SK-N-SH (cell line): ENCODE data around the gene SAP30L.

Experiments used
- EZH2phosphoT487 ChIP-seq: fragments of 200-600 bp; sonication (generic); IDR thresholded peaks from 2 replicates; pipeline ENCODE4 v1.6.1; 2017; ENCODE audit warnings: low read depth, mixed run types, mild to moderate bottlenecking, antibody characterized with exemption, moderate library complexity, borderline replicate concordance
- JUND ChIP-seq: IDR thresholded peaks from 2 replicates; pipeline ENCODE4 v1.4.0; 2012
- MEF2A ChIP-seq: IDR thresholded peaks from 2 replicates; pipeline ENCODE4 v1.4.0; 2012; ENCODE audit warnings: low read depth, borderline replicate concordance
- MXI1 ChIP-seq: IDR thresholded peaks from 2 replicates; pipeline ENCODE4 v1.6.1; 2012; ENCODE audit warnings: mild to moderate bottlenecking, low read depth, low read length, improper control_type of control experiment
- POLR2AphosphoS5 ChIP-seq: IDR thresholded peaks from 2 replicates; pipeline ENCODE4 v1.6.1; 2012; ENCODE audit warnings: low read depth, low read length
- TAF1 ChIP-seq: IDR thresholded peaks from 2 replicates; pipeline ENCODE4 v1.6.1; 2012; ENCODE audit warnings: low read depth, mild to moderate bottlenecking, low read length, moderate library complexity, borderline replicate concordance
- TCF12 ChIP-seq: IDR thresholded peaks from 2 replicates; pipeline ENCODE4 v1.4.0; 2012
- TF ChIP-seq, protein P1 (sequence below): fragments of 200-600 bp; sonication (generic); IDR thresholded peaks from 2 replicates; pipeline ENCODE4 v1.6.1; 2017; ENCODE audit warnings: antibody characterized with exemption, mild to moderate bottlenecking, moderate library complexity
- TF ChIP-seq, protein P2 (sequence below): fragments of 150-350 bp; IDR thresholded peaks from 2 replicates; pipeline ENCODE4 v1.6.1; 2016; ENCODE audit warnings: mild to moderate bottlenecking, low read depth, low read length
- TF ChIP-seq, protein P3 (sequence below): fragments of 150-350 bp; IDR thresholded peaks from 2 replicates; pipeline ENCODE4 v1.6.1; 2017; ENCODE audit warnings: antibody characterized with exemption, low read length, low read depth, borderline replicate concordance

DNA sequence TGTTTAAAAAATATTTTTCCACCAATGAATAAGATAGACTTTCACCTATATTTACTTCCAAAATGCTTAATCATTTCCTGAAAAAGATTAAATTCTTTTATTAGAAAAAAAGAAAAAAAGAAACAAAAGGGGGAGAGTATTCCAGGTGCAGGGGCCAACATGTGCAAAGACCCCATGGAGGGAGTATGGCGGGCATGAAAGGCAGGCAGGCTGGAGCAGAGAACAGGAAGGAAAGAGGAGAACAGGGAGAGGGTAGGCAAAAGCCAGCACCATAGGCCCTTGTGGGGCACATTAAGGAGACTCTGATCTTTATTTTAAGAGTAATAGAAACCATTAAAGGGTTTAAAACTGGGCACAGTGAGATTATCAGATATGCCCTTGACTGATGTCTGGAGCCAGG is 16.5 kb upstream of the SAP30L start:
- TF ChIP-seq, protein P1, sequence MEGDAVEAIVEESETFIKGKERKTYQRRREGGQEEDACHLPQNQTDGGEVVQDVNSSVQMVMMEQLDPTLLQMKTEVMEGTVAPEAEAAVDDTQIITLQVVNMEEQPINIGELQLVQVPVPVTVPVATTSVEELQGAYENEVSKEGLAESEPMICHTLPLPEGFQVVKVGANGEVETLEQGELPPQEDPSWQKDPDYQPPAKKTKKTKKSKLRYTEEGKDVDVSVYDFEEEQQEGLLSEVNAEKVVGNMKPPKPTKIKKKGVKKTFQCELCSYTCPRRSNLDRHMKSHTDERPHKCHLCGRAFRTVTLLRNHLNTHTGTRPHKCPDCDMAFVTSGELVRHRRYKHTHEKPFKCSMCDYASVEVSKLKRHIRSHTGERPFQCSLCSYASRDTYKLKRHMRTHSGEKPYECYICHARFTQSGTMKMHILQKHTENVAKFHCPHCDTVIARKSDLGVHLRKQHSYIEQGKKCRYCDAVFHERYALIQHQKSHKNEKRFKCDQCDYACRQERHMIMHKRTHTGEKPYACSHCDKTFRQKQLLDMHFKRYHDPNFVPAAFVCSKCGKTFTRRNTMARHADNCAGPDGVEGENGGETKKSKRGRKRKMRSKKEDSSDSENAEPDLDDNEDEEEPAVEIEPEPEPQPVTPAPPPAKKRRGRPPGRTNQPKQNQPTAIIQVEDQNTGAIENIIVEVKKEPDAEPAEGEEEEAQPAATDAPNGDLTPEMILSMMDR: no peak
- TF ChIP-seq MXI1 (no peak), TAF1 (no peak), TCF12 (no peak), EZH2phosphoT487 (no peak), JUND (no peak), POLR2AphosphoS5 (no peak), MEF2A (no peak)
- TF ChIP-seq, protein P2, sequence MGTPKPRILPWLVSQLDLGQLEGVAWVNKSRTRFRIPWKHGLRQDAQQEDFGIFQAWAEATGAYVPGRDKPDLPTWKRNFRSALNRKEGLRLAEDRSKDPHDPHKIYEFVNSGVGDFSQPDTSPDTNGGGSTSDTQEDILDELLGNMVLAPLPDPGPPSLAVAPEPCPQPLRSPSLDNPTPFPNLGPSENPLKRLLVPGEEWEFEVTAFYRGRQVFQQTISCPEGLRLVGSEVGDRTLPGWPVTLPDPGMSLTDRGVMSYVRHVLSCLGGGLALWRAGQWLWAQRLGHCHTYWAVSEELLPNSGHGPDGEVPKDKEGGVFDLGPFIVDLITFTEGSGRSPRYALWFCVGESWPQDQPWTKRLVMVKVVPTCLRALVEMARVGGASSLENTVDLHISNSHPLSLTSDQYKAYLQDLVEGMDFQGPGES: no peak
- TF ChIP-seq, protein P3, sequence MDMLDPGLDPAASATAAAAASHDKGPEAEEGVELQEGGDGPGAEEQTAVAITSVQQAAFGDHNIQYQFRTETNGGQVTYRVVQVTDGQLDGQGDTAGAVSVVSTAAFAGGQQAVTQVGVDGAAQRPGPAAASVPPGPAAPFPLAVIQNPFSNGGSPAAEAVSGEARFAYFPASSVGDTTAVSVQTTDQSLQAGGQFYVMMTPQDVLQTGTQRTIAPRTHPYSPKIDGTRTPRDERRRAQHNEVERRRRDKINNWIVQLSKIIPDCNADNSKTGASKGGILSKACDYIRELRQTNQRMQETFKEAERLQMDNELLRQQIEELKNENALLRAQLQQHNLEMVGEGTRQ: no peak
